Endodermal cell (in vitro differentiated cells): Measurements from ENCODE around the gene CDC25B. TPM values are rescaled to one million over a fixed set of nuclear protein-coding genes. Genes with fewer than 3 reads are reported as not detected.

Source experiments
- DNase-seq: peaks from one replicate; pipeline ENCODE4 v3.0.0-alpha.2; 2017
- H3K27ac ChIP-seq: 2 replicates; pipeline ENCODE4 v1.5.1; 2013; ENCODE audit warnings: mild to moderate bottlenecking, low read depth, low read length, moderate library complexity
- H3K27me3 ChIP-seq: 2 replicates; pipeline ENCODE4 v1.6.1; 2013; ENCODE audit warnings: mild to moderate bottlenecking, low read length, moderate library complexity; ENCODE audit not compliant: insufficient read depth, control insufficient read depth, poor library complexity, severe bottlenecking
- H3K36me3 ChIP-seq: 2 replicates; pipeline ENCODE4 v1.7.0; 2013; ENCODE audit warnings: mild to moderate bottlenecking, low read length, moderate library complexity; ENCODE audit not compliant: control insufficient read depth, insufficient read depth
- H3K4me1 ChIP-seq: one replicate; pipeline ENCODE4 v1.7.0; 2013; ENCODE audit warnings: low read length; ENCODE audit not compliant: control insufficient read depth, insufficient read depth
- H3K4me3 ChIP-seq: 2 replicates; pipeline ENCODE4 v1.5.1; 2013; ENCODE audit warnings: mild to moderate bottlenecking, low read length, moderate library complexity
- H3K9ac ChIP-seq: 2 replicates; pipeline ENCODE4 v1.6.1; 2013; ENCODE audit warnings: mild to moderate bottlenecking, low read length, moderate library complexity; ENCODE audit not compliant: poor library complexity, severe bottlenecking; ENCODE audit errors: extremely low read depth
- H3K9me3 ChIP-seq: 2 replicates; pipeline ENCODE4 v1.6.1; 2013; ENCODE audit warnings: mild to moderate bottlenecking, low read length, moderate library complexity; ENCODE audit not compliant: control insufficient read depth
- H3K27ac Mint-ChIP-seq: 2 replicates; pipeline ENCODE4 v1.8.0; 2020; ENCODE audit warnings: mixed read lengths
- H3K27me3 Mint-ChIP-seq: 2 replicates; pipeline ENCODE4 v1.8.0; 2021; ENCODE audit warnings: mild to moderate bottlenecking, mixed read lengths; ENCODE audit not compliant: insufficient read depth
- H3K36me3 Mint-ChIP-seq: 2 replicates; pipeline ENCODE4 v1.8.0; 2020; ENCODE audit warnings: low read depth, mixed read lengths
- H3K4me1 Mint-ChIP-seq: 2 replicates; pipeline ENCODE4 v1.8.0; 2020; ENCODE audit warnings: mixed read lengths
- H3K4me3 Mint-ChIP-seq: 2 replicates; pipeline ENCODE4 v1.8.0; 2020; ENCODE audit warnings: mild to moderate bottlenecking, moderate library complexity, mixed read lengths
- H3K9me3 Mint-ChIP-seq: 2 replicates; pipeline ENCODE4 v1.8.0; 2020; ENCODE audit warnings: mild to moderate bottlenecking, mixed read lengths
- CTCF ChIP-seq: fragments of 200-600 bp; sonication (generic); conservative IDR thresholded peaks from 2 replicates; pipeline ENCODE4 v1.5.0; 2021; ENCODE audit warnings: antibody characterized with exemption, mild to moderate bottlenecking
- WGBS, 2 experiments: methylation state at CpG; one replicate each; pipeline versions ENCODE4 v1.1.5 to v1.1.7; 2013; ENCODE audit warnings: missing lambda C conversion rate in 2 of 2, mixed read lengths in 1 of 2; ENCODE audit not compliant: insufficient coverage in 1 of 2, insufficient read length in 1 of 2; 5-methylcytosine and 5-hydroxymethylcytosine counted together
- total RNA-seq, 2 donors: library from RNA; stranded (reverse); fragmentation: NEBNext Ultra II Directional in 1 of 2; extraction: Animal tissue kit (Norgen Biotek cat#: 25700) in 1 of 2; gene quantifications; 2 replicates in 1 of 2; 3 replicates in 1 of 2; pipeline ENCODE4 v1.2.1, GENCODE V29; 2021

The CDC25B gene
- total RNA-seq, 2 donors from 2014 or later, result 25.7 to 33.6 TPM

DNA sequence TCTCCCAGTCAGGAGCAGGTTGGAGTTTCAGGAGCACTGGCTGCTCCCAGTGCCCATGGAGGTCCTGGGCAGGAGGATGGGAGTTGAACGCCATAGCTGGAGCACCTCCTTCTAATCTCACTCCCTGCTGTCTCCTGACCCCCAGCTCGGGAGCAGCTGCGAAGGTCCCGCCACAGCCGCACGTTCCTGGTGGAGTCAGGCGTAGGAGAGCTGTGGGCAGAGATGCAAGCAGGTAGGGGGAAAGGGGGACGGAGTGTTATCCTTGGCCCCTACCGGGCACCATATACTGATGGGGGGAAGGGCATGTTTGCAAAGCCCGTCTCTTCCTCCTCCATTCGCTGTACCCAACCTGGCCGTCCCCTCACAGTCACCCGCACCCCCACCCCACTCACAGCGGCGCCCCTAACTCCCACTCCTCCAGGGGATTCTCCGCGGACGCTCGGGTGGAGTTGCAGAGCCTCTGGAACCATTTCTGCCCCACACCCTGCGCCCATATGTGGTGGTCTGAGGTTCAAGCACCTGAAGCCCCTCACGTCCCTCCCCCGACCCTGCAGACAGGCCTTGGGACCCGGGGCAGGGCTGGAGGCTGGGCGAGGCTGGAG, 46.9 kb upstream of the CDC25B start:
- H3K4me3 ChIP-seq, result no peak overlapping the region
- peaks cover 6% of the 10 kb centered on the region for H3K4me1 Mint-ChIP-seq

DNA sequence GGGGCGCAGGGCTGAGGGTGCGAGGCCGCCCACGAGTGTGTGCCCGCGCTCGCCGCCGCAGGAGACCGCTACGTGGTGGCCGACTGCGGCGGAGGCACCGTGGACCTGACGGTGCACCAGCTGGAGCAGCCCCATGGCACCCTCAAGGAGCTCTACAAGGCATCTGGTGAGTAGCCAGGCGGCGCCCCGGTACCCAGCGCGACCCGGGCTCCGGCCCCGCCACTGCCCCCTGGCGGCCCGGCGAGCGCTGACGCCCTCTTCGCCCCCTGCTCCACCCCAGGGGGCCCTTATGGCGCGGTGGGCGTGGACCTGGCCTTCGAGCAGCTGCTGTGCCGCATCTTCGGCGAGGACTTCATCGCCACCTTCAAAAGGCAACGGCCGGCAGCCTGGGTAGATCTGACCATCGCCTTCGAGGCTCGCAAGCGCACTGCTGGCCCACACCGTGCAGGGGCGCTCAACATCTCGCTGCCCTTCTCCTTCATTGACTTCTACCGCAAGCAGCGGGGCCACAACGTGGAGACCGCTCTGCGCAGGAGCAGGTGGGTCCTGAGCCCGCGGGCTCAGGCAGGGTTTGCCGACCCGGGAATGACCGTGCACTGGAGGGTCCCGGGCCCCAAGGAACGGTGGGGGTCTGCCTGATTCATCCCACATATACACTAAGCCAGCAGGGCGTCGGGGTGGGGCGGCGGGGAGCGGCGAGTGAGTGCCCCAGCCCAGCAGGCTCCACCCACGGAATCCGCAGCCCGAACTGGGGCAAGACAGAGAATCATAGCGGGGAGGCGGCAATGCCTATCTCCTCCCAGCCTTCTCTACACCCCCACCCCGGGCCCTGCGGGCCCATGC, 46.2 kb upstream of the CDC25B start:
- H3K27me3 ChIP-seq, result peaks cover 59% of the 10 kb centered on the region
- H3K27me3 Mint-ChIP-seq, result peaks cover 78% of the 10 kb centered on the region
- peak overlapping the region; percentile 37 for H3K4me3 Mint-ChIP-seq
- no peaks in the 10 kb centered on the region for H3K4me1 ChIP-seq
- H3K4me3 ChIP-seq, result no peak overlapping the region
- no peaks in the 10 kb centered on the region for H3K9me3 Mint-ChIP-seq
- H3K9me3 ChIP-seq, result no peaks in the 10 kb centered on the region
- peak; percentile 93 for DNase-seq
- 23 to 35% methylated on average over 26 to 72 of the region's 72 CpGs for WGBS, 2 experiments
- H3K27ac ChIP-seq, result no peak overlapping the region
- no peaks in the 10 kb centered on the region for H3K36me3 ChIP-seq
- no peaks in the 10 kb centered on the region for H3K36me3 Mint-ChIP-seq
- TF ChIP-seq CTCF, result peak; percentile 98
- peaks cover 4% of the 10 kb centered on the region for H3K4me1 Mint-ChIP-seq
- H3K9ac ChIP-seq, result no peak overlapping the region
- H3K27ac Mint-ChIP-seq, result no peak overlapping the region

More for the DNA sequence above, 46.9 kb upstream of the CDC25B start:
- no peak overlapping the region for H3K27ac Mint-ChIP-seq
- Histone ChIP-seq H3K9me3 (no peaks in the 10 kb centered on the region), H3K36me3 (no peaks in the 10 kb centered on the region), H3K27me3 (peaks cover 65% of the 10 kb centered on the region), H3K27ac (no peak overlapping the region), H3K9ac (no peak overlapping the region), H3K4me1 (no peaks in the 10 kb centered on the region)
- 80 to 83% methylated on average over 8 to 24 of the region's 24 CpGs for WGBS, 2 experiments
- H3K36me3 Mint-ChIP-seq, result no peaks in the 10 kb centered on the region
- no peak for DNase-seq
- no peaks in the 10 kb centered on the region for H3K9me3 Mint-ChIP-seq
- no peak overlapping the region for H3K4me3 Mint-ChIP-seq
- peaks cover 85% of the 10 kb centered on the region for H3K27me3 Mint-ChIP-seq
- no peak for TF ChIP-seq CTCF

DNA sequence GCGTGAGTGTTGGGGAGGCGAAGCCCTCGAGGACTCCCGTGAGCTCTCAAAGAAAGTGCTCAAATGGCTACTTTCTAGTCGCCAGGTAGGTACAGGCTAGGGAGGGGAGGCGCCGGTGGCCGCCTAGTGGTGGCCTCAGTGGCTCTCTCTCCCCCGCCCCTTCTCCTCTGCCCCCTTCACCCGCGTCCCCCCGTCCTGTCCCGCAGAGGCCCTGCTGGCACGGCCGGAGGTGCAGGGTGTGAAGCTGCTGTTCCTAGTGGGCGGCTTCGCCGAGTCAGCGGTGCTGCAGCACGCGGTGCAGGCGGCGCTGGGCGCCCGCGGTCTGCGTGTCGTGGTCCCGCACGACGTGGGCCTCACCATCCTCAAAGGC, 44.8 kb upstream of the CDC25B start:
- H3K4me3 Mint-ChIP-seq, result no peak overlapping the region
- H3K9ac ChIP-seq, result no peak overlapping the region

More for the DNA sequence above, 44.8 kb upstream of the CDC25B start:
- Mint-ChIP-seq H3K9me3 (no peaks in the 10 kb centered on the region), H3K4me1 (peaks cover 4% of the 10 kb centered on the region), H3K36me3 (no peaks in the 10 kb centered on the region), H3K27ac (no peak overlapping the region), H3K27me3 (peaks cover 66% of the 10 kb centered on the region)
- peak overlapping the region; percentile 75 for H3K4me3 ChIP-seq
- TF ChIP-seq CTCF, result peak; percentile 71
- H3K27ac ChIP-seq, result no peak overlapping the region
- H3K36me3 ChIP-seq, result no peaks in the 10 kb centered on the region
- H3K9me3 ChIP-seq, result no peaks in the 10 kb centered on the region
- peak; percentile 74 for DNase-seq
- peaks cover 59% of the 10 kb centered on the region for H3K27me3 ChIP-seq
- 33 to 44% methylated on average over 17 to 31 of the region's 31 CpGs for WGBS, 2 experiments
- H3K4me1 ChIP-seq, result no peaks in the 10 kb centered on the region
